PFSK-1 (cell line): Measurements from ENCODE around the gene YWHAQ.

ENCODE experiments used
- POLR2AphosphoS5 ChIP-seq: IDR thresholded peaks from 2 replicates; pipeline ENCODE4 v1.6.1; 2012; ENCODE audit warnings: low read depth, mild to moderate bottlenecking, control low read depth, low read length, moderate library complexity
- SIN3A ChIP-seq: IDR thresholded peaks from 2 replicates; pipeline ENCODE4 v1.6.1; 2012; ENCODE audit warnings: mild to moderate bottlenecking, low read length, moderate library complexity, borderline replicate concordance; ENCODE audit not compliant: insufficient read depth
- TAF1 ChIP-seq: IDR thresholded peaks from 2 replicates; pipeline ENCODE4 v1.6.1; 2012; ENCODE audit warnings: low read length, control low read depth, borderline replicate concordance; ENCODE audit not compliant: insufficient read depth

DNA sequence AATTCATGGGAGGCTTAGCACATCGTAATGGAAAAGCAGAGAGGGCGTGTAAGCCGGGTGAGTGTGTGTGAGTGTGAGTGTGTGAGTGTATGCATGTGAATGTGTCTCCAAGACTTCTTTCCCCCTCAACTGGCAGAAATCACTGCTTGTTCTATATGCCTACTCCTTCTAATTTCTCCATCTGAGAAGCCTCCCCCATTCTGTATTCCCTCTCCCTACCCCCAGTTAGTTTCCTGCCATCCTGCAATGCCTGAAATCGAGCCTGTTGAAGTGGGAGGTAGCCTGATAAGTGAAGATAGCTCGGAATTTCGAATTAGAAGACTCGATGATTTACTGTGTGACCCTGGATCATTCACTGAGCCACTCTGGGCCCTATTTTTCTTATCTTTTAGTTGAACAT lies 30.0 kb upstream of the YWHAQ start:
- no peak for TF ChIP-seq POLR2AphosphoS5
- TF ChIP-seq TAF1, result no peak
- no peak for TF ChIP-seq SIN3A
